MM.1S (cell line): ENCODE data around the gene CALCA.

Experiments
- EZH2 ChIP-seq: fragments of 300-600 bp; sonication (generic); optimal IDR thresholded peaks from 2 replicates; pipeline ENCODE3; 2017; ENCODE audit warnings: low read depth, mild to moderate bottlenecking, antibody characterized with exemption, low read length, mixed read lengths
- EZH2phosphoT487 ChIP-seq: fragments of 300-600 bp; sonication (generic); IDR thresholded peaks from 2 replicates; pipeline ENCODE4 v1.6.1; 2018; ENCODE audit warnings: antibody characterized with exemption, low read length
- TF ChIP-seq, protein P1 (sequence below): fragments of 300-600 bp; sonication (generic); IDR thresholded peaks from 2 replicates; pipeline ENCODE4 v1.5.1; 2016; ENCODE audit warnings: antibody characterized with exemption, low read length, mixed read lengths

DNA sequence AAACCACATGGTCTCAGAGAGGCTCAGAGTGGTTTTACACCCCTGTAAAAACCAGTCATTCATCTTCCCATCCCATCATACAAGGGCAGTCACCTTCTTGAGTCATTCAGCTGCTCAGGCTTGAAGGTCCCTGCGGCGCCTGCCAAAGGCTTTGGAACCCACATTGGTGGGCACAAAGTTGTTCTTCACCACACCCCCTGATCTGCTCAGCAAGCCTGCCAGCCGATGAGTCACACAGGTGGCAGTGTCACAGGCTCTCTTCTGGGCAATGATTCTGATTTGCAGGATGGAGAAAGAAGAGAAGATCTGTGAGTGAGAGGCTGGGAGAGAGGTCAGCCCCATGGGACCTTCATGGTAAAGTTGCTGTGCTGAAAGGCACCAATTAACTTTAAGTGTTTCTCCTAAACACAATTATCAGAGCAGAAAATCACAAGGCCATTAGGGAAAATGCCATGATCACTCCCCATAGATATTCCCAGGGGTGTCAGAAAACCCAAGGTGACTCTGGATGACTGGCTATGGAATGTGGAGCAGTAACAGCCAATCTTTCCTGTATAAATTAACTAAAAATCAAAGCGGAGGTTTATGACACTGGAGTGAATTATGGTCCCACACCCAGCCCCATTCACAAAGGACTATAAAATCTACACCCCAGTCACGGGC is 4.4 kb downstream of the CALCA start:
- TF ChIP-seq, protein P1, sequence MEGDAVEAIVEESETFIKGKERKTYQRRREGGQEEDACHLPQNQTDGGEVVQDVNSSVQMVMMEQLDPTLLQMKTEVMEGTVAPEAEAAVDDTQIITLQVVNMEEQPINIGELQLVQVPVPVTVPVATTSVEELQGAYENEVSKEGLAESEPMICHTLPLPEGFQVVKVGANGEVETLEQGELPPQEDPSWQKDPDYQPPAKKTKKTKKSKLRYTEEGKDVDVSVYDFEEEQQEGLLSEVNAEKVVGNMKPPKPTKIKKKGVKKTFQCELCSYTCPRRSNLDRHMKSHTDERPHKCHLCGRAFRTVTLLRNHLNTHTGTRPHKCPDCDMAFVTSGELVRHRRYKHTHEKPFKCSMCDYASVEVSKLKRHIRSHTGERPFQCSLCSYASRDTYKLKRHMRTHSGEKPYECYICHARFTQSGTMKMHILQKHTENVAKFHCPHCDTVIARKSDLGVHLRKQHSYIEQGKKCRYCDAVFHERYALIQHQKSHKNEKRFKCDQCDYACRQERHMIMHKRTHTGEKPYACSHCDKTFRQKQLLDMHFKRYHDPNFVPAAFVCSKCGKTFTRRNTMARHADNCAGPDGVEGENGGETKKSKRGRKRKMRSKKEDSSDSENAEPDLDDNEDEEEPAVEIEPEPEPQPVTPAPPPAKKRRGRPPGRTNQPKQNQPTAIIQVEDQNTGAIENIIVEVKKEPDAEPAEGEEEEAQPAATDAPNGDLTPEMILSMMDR: no peak
- TF ChIP-seq EZH2: no peak
- no peak for TF ChIP-seq EZH2phosphoT487
